ENCODE measurements around the gene ITGAV.

The ITGAV gene

GRCh38 chr2:186718122-186718521 lies 128.3 kb downstream of the ITGAV start:
- DNase-seq (ENCODE audit: low spot score): no peak

- DNase-seq (ENCODE audit: low spot score): no peak
Observed at GRCh38 chr2:186718903-186719302, 129.0 kb downstream of the ITGAV start.

GRCh38 chr2:186721956-186722355 lies 132.1 kb downstream of the ITGAV start:
- DNase-seq (ENCODE audit: low spot score): no peak

DNA sequence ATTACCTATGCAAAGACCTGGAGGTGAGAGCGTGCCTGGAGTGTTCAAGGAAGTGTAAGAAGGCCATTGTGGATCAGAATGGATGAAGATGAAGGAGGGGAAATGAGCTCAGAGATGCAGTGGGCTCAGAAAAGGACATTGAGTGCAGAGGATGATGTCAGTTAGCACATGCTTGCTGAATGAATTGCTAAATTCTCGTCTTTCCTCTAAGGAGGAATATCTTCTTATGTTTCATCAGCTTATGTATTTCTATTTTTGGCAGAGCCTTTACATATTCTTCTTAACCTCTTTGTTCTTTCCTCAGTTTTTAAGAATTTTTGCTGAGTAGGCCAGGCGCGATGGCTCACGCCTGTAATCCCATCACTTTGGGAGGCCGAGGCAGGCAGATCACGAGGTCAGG lies 134.9 kb downstream of the ITGAV start:
- DNase-seq (ENCODE audit: low spot score): no peak

- DNase-seq (ENCODE audit: low spot score): no peak
Observed at GRCh38 chr2:186725783-186726182, 135.9 kb downstream of the ITGAV start.

- DNase-seq (ENCODE audit: low spot score): no peak
Observed at GRCh38 chr2:186726938-186727337, 137.1 kb downstream of the ITGAV start.

DNA sequence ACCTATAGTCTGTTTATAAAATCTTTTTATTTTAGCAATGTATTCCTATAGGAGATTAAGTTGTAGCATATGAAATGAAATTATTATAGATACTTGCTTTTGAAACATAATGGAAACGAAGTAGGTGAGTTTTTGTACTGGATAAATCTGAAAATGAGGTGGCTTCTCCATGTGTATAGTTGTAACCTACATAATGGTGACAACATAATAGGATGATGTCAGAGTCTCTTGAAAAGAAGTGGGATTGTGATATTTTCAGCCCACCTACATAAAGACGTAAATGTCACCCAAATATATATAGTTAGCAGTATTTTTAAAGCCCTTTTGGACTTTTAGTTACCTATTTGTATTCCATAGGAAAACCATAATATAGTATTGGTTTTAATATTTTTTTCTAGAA lies 138.8 kb downstream of the ITGAV start:
- no peak for DNase-seq (ENCODE audit: low spot score)
